Stimulated activated naive CD8-positive, alpha-beta T cell treated with anti-CD3 and anti-CD28 coated beads, Interleukin-15, Interleukin-2, amounts not matched to agents 100 U/mL and 50 U/mL, for 24 hours (primary cell): ENCODE results near the gene PPM1J.
A peak's percentile ranks its signal among the peaks of the same experiment; 100 is the strongest.

Experiments
- ATAC-seq: fragments of 150-1000 bp; cut with Tn5 transposase; one replicate; pipeline ENCODE4 v1.10.0; 2021
- DNase-seq: peaks from one replicate; pipeline ENCODE4 v3.0.0; 2021

Gene PPM1J

GRCh38 chr1:112687361-112687760 is 27.8 kb downstream of the PPM1J start:
- ATAC-seq (no peak), DNase-seq (no peak)

- ATAC-seq (no peak), DNase-seq (no peak)
These were observed 28.3 kb downstream of the PPM1J start for GRCh38 chr1:112686835-112687234.

- ATAC-seq: no peak
- no peak for DNase-seq
These were observed 28.7 kb downstream of the PPM1J start for GRCh38 chr1:112686417-112686816.

- no peak for ATAC-seq
- no peak for DNase-seq
These were observed 29.2 kb downstream of the PPM1J start for GRCh38 chr1:112685913-112686312.

GRCh38 chr1:112678605-112679004 is 36.5 kb downstream of the PPM1J start:
- no peak for ATAC-seq
- no peak for DNase-seq

GRCh38 chr1:112677501-112677900 is 37.6 kb downstream of the PPM1J start:
- no peak for ATAC-seq

DNA sequence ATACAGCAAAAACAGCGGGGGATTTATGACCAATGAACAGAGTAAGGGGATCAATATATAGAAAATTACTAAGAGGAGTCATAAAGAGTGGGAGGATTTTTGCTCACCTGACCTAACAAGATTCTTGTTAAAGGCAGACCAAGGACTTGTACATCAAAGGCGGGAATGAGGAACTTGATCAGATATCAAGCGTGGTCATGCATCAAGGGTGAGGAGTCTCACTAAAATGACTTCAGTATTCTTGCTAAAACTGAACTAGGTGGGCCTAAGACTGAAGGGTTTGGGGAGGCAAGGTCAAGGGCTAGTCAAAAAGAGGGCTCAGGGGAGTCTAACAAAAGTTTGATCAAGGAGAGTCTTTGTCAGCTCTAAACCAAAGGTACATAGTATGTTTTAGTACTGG is 38.6 kb downstream of the PPM1J start:
- DNase-seq: no peak
- no peak for ATAC-seq

More at GRCh38 chr1:112677501-112677900, 37.6 kb downstream of the PPM1J start:
- no peak for DNase-seq

- DNase-seq: no peak
- no peak for ATAC-seq
These were observed 39.3 kb downstream of the PPM1J start for GRCh38 chr1:112675728-112676381.

- DNase-seq (peak; percentile 65), ATAC-seq (peak; percentile 50)
These were observed 40.0 kb downstream of the PPM1J start for GRCh38 chr1:112674986-112675727.

- ATAC-seq (peak; percentile 80), DNase-seq (peak; percentile 70)
These were observed 40.6 kb downstream of the PPM1J start, which contains the start of gene MOV10 for GRCh38 chr1:112674440-112674985. Gene MOV10 (plus strand): TSS chr1:112674659. CDS start chr1:112674913, 254 bp downstream.

DNA sequence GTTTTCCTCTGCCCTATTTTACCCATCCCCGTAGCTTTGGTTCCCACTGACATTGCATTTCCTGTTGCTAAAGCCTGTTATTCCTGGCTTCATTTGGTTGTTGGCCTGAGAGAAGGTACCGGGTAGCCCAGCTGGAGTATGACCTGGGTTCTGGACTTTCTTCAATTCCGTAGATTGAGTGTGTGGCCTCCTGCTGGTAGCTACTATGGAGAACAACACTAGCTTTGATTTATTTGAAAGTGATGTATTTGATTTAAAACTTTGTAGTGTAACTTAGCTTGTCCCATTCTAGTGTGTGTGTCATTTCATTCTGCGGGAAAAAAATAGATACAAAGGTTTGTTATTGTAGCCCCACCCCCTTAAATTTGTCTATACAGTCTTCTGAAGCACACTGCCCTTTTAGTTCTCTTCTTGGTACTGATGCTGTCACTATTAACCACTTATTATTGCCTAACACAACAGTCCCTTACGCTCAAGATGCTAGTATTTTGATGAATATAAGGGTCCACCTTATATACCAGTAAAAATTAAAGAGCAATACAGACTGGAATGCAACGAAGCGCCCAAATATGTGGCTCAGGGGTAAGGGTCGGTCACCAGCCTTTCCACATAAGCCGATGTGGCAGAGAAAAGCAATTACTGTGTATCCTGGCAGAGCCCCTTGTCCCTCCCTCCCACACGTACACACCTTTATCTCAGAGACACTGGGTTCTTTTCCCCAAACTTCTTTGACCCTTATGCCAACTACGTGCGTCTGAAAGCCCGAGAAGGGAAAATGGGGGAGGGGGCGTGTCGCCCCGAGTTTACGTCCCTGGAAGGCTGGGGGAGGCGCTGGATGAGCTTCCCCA is 41.3 kb downstream of the PPM1J start:
- no peak for DNase-seq
- ATAC-seq: peak; percentile 2

DNA sequence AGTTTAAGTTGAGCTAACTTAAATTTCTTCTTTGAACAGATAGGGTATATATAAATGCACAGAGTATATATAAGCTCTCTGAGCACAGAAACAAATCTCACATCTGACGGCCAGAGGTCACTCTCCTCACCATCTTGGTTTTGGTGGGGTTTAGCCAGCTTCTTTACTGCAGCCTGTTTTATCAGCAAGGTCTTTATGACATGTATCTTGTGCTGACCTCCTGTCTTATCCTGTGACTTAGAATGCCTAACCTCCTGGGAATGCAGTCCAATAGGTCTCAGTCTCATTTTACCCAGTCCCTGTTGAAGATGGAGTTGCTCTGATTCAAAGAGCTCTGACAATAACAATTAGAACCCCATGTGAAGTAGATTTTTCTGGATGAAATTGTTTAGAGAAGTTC is 42.3 kb downstream of the PPM1J start:
- ATAC-seq: no peak
- DNase-seq: no peak

DNA sequence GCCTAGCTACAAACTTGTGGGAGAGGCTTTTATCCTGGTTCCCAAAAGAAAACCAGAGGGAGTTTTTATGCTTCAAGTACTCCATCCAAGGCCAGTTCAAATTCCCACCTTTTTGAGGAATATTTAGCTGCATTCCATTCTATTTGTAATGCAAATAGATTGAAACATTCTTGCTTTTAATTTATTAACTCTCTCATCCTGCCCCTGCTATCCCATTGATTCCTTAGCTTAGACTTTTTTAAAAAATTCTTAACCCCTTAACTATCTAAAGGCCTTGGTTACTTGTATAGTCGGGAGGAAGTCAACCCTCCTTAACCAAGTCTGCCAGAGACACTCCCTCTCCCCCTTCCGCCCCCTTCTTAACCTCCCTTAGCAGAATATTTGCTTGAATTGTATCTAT is 43.1 kb downstream of the PPM1J start:
- DNase-seq (no peak), ATAC-seq (no peak)

- DNase-seq (no peak), ATAC-seq (peak; percentile 56)
These were observed 48.2 kb downstream of the PPM1J start for GRCh38 chr1:112666946-112667345.

- ATAC-seq (no peak), DNase-seq (no peak)
These were observed 49.3 kb downstream of the PPM1J start for GRCh38 chr1:112665857-112666256.
